Esophagus muscularis mucosa (tissue), 4 donors: ENCODE results near the gene CTSH. TPM values are rescaled to one million over a fixed set of nuclear protein-coding genes. Genes with fewer than 3 reads are reported as not detected.
A peak's percentile ranks its signal among the peaks of the same experiment; 100 is the strongest.

Experiments
- DNase-seq: peaks from one replicate; pipeline ENCODE4 v3.0.0-alpha.2; 2017; ENCODE audit errors: extremely low spot score
- H3K27ac ChIP-seq, 4 donors: fragments of 200-600 bp; sonication (generic); replicated peaks in 1 of 4; 1 replicate in 3 of 4; 2 replicates in 1 of 4; pipeline ENCODE4 v1.5.1; 2016 to 2019; ENCODE audit warnings: mild to moderate bottlenecking in 1 of 4
- H3K27me3 ChIP-seq, 4 donors: fragments of 200-600 bp; sonication (generic); one replicate each; pipeline versions ENCODE4 v1.5.1 to v1.6.0; 2016 to 2019
- H3K36me3 ChIP-seq, 4 donors: fragments of 200-600 bp; sonication (generic); one replicate each; pipeline ENCODE4 v1.5.1; 2016 to 2019
- H3K4me1 ChIP-seq, 4 donors: fragments of 200-600 bp; sonication (generic); one replicate each; pipeline ENCODE4 v1.5.1; 2016 to 2019
- H3K4me3 ChIP-seq, 4 donors: fragments of 200-600 bp; sonication (generic); 1 replicate in 2 of 4; 2 replicates in 2 of 4; pipeline ENCODE4 v1.5.1; 2016 to 2019; ENCODE audit warnings: mild to moderate bottlenecking in 4 of 4, moderate library complexity in 1 of 4
- H3K9me3 ChIP-seq, 4 donors: fragments of 200-600 bp; sonication (generic); 1 replicate in 3 of 4; 2 replicates in 1 of 4; pipeline ENCODE4 v1.5.1; 2016 to 2019
- CTCF ChIP-seq, 3 experiments: fragments of 200-600 bp in 2 of 3; fragments of 450-650 bp in 1 of 3; sonication (generic) in 2 of 3; IDR thresholded peaks; one replicate each; pipeline ENCODE4 v1.5.1; 2017 to 2019; ENCODE audit warnings: antibody characterized with exemption in 3 of 3, mild to moderate bottlenecking in 2 of 3, moderate library complexity in 1 of 3
- EP300 ChIP-seq: sonication (generic); formaldehyde crosslinking; IDR thresholded peaks from one replicate; pipeline ENCODE4 v1.6.1; 2017; ENCODE audit warnings: antibody characterized with exemption
- POLR2A ChIP-seq: fragments of 450-650 bp; IDR thresholded peaks from one replicate; pipeline ENCODE4 v1.6.1; 2017; ENCODE audit warnings: antibody characterized with exemption, moderate library complexity, mild to moderate bottlenecking, low read depth
- POLR2AphosphoS5 ChIP-seq, 2 donors: sonication (generic); formaldehyde crosslinking; IDR thresholded peaks; one replicate each; pipeline ENCODE4 v1.6.1; 2017; ENCODE audit warnings: antibody characterized with exemption in 2 of 2
- WGBS: methylation state at CpG from one replicate; pipeline ENCODE4 v1.1.5; 2018; 5-methylcytosine and 5-hydroxymethylcytosine counted together
- intact Hi-C: fragments of 100-400 bp; cut with DNase I; formaldehyde crosslinking; loops from one replicate; pipeline ENCODE4 v1.15.1; 2023
- total RNA-seq, 4 donors: library from RNA; depleted of rRNA; stranded (reverse); fragments of >200 nt; gene quantifications; one replicate each; pipeline versions ENCODE4 v1.1.0 to v1.2.1, GENCODE V29; 2016

CTSH gene
- total RNA-seq, 4 donors from 2014 or later: 56.1 to 114 (median 74.9) TPM

DNA sequence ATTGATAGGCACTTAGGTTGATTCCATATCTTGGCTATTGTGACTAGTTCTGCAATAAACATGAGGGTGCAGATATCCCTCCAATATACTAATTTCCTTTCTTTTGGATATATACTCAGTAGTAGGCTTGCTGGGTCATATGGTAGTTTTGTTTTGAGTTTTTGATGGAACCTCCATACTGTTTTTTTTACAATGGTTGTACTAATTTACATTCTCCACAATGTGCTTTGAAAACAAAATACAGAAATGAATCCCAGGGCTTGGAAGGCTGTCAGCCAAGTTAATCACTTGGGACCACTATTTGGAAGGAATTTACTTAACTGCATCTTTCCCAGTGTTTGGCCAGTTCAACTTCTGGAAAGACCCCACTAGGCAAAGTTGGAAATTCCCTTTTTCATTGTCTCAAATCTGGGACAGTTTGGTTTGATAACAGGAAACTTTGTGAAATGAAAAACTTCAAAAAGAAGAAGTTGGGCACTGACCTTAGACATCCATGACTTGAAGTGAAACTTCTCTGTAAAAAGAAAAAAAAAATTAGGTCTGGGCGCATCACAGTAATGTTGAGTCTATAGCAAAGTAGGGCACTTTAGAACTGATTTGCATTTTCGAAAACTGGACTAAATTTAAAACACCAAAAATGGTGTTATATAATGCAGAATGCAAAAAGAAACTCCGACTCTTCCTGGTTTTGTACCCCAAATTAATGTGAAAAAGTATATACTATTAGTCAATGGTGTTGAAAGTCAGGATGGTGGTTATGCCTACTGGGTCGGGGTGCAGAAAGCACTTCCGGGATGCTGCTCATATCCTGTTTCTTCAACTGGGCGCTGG is 6.0 kb downstream of the CTSH start:
- no peak for DNase-seq
- no peaks in the 10 kb centered on the region for H3K9me3 ChIP-seq
- peak overlapping the region in 2 of 4 donors; percentile 58 to 62 for H3K27ac ChIP-seq
- H3K27me3 ChIP-seq: no peaks in the 10 kb centered on the region
- TF ChIP-seq CTCF (IDR thresholded peaks at IDR 0.05): no peak
- TF ChIP-seq POLR2A: no peak
- TF ChIP-seq POLR2AphosphoS5 (IDR thresholded peaks at IDR 0.05): no peak
- TF ChIP-seq EP300: no peak
- H3K4me1 ChIP-seq: peaks cover 21 to 38% (median 33%) of the 10 kb centered on the region in 4 donors
- intact Hi-C loops: no loop called here
- H3K36me3 ChIP-seq: peaks cover 0 to 11% (median 3%) of the 10 kb centered on the region in 4 donors
- WGBS: 59% methylated on average over 6 of the region's 6 CpGs
- H3K4me3 ChIP-seq: no peak overlapping the region

DNA sequence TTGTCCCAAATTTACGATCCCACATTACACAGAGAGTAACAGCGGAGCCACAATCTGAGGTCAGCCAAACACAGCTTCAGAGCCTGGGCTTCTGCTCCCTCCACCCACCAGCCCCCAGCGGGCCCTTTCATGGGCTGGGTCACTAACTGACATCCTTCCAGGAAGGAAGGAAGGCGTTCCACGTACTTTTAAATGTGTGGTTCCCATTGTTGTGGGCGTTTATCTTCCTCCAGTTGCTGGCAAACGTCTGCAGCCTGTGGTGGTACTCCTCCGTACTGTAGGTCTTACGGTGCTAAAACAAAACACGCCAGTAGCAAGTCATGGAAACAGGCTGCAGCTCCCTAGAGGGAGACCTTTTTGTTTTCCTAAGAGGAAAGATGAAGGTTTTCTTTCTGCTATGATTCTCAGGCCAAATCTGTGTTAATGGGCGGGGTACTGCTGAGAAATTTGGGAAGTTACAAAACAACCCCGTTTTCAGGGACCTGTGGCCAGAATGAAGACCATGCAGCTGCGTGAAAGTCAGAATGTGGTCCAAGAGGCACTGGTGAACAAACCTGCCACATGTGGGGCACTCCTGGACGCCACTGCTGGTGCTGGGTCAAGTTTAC is 7.6 kb downstream of the CTSH start:
- H3K4me3 ChIP-seq: no peak overlapping the region
- peaks cover 30 to 41% (median 34%) of the 10 kb centered on the region in 4 donors for H3K4me1 ChIP-seq
- intact Hi-C loops: no loop called here
- WGBS: 64% methylated on average over 11 of the region's 14 CpGs
- no peaks in the 10 kb centered on the region for H3K9me3 ChIP-seq
- no peaks in the 10 kb centered on the region for H3K27me3 ChIP-seq
- H3K36me3 ChIP-seq: peaks cover 0 to 18% (median 6%) of the 10 kb centered on the region in 4 donors
- DNase-seq: no peak
- TF ChIP-seq POLR2AphosphoS5 (IDR thresholded peaks at IDR 0.05): peak; percentile 46 to 48
- no peak for TF ChIP-seq EP300
- H3K27ac ChIP-seq: peak overlapping the region; percentile 36 to 59 (median 44)

DNA sequence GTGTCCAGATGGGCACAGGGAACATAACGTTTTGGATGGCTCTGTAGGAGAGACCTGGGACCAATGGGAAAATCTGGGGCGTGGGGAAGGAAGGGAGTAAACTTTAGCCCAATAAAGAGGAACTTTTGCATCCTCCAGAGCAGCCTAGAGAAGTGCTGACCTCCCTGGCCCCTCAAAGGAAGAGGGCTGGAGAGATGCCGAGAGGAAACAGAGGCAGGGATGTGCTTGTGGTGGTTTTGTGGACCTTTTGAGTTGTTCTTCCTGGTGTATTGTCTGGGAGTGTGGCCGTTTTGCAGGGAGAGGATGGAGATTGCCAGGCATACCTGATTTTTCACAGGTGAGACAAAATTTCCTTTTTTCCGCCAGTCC is 10.2 kb downstream of the CTSH start:
- WGBS: 70% methylated on average over 5 of the region's 5 CpGs
- peaks cover 0 to 31% (median 11%) of the 10 kb centered on the region in 4 donors for H3K36me3 ChIP-seq
- H3K27me3 ChIP-seq: no peaks in the 10 kb centered on the region
- peaks cover 35 to 50% (median 43%) of the 10 kb centered on the region in 4 donors for H3K4me1 ChIP-seq
- H3K27ac ChIP-seq: peak overlapping the region in 3 of 4 donors; percentile 34 to 59 (median 51)
- no peak for DNase-seq
- no peak overlapping the region for H3K4me3 ChIP-seq
- intact Hi-C loops: no loop called here
- H3K9me3 ChIP-seq: no peaks in the 10 kb centered on the region
- no peak for TF ChIP-seq POLR2A

DNA sequence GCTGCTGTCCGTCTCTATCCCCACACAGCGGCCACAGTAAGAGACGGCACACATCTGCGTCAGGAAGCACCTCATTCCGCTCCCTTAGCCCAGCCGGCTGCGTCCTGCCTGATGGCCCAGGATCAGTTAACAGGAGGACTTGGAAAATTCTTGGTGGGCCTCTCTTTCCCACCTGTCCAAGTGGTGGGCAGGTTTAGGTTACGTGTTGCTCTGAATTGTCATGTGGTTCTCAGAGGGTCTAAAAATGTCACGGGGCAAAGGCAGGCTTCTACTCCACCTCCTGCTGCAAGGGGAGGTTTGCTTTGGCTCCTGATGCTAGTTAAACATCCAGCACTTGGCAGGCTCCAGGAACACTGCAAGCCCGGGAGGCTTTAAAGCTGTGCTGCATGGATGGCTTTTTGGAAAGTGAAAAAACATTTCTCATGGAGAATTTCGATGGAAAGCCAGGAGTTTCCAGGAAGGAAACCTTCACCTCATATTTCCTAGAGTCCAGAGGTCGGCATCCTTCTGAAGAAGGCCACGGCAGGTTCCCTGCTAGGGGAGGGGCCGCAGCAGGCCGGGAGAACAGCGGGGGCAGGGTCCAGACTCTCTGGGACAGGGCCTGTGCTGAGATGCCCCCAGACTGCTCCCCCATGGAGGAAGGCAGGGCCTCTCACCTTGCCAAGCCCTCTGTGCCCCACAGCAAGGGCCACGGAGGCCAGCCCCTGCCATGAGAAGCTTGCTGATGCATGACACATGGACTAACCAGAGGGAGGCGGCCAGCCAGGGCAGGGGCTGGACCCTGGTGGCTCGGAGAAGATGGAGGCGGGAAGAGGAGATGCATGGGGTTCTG is 10.8 kb downstream of the CTSH start:
- WGBS: 63% methylated on average over 14 of the region's 20 CpGs
- Histone ChIP-seq H3K27me3 (no peaks in the 10 kb centered on the region), H3K27ac (peak overlapping the region; percentile 20 to 59 (median 42)), H3K4me1 (peaks cover 31 to 46% (median 40%) of the 10 kb centered on the region in 4 donors), H3K4me3 (no peak overlapping the region), H3K36me3 (peaks cover 0 to 37% (median 13%) of the 10 kb centered on the region in 4 donors), H3K9me3 (no peaks in the 10 kb centered on the region)
- TF ChIP-seq POLR2AphosphoS5 (IDR thresholded peaks at IDR 0.05) (peak in 1 of 2 donors; percentile 22), POLR2A (no peak)
- intact Hi-C loops: no loop called here
- no peak for DNase-seq

- peak overlapping the region; percentile 20 to 59 (median 39) for H3K27ac ChIP-seq
- DNase-seq: no peak
Observed at GRCh38 chr15:78933187-78933822, 11.5 kb downstream of the CTSH start.

More at GRCh38 chr15:78933187-78933822, 11.5 kb downstream of the CTSH start:
- H3K4me1 ChIP-seq: peaks cover 31 to 46% (median 40%) of the 10 kb centered on the region in 4 donors
- intact Hi-C loops: no loop called here
- H3K4me3 ChIP-seq: no peak overlapping the region
- H3K9me3 ChIP-seq: no peaks in the 10 kb centered on the region
- H3K27me3 ChIP-seq: no peaks in the 10 kb centered on the region
- 77% methylated on average over 8 of the region's 12 CpGs for WGBS
- H3K36me3 ChIP-seq: peaks cover 0 to 43% (median 16%) of the 10 kb centered on the region in 4 donors
- no peak for TF ChIP-seq POLR2AphosphoS5 (IDR thresholded peaks at IDR 0.05)
- no peak for TF ChIP-seq EP300
- TF ChIP-seq CTCF (IDR thresholded peaks at IDR 0.05): no peak
- TF ChIP-seq POLR2A: no peak
